ENCODE results near the gene WIPI1.

Gene WIPI1

GRCh38 chr17:68457539-68458259 is 403 bp upstream of the WIPI1 start:
- peak overlapping the region; percentile 90 for H3K27ac ChIP-seq
- no peak for TF ChIP-seq CTCF (conservative IDR thresholded peaks at IDR 0.05; ENCODE audit: low read depth)
- DNase-seq (ENCODE audit: low spot score), result peak; percentile 97
- POLR2A ChIA-PET (ENCODE audit: low non-redundant PET), result interaction anchor here (0.9 kb wide), 1 partner anchor 21 kb away, joined by 6 read pairs; no protein-coding TSS in a partner anchor
- CTCF ChIA-PET, result no interaction called here

- POLR2A ChIA-PET (ENCODE audit: low non-redundant PET), result interaction anchor here (0.9 kb wide), 1 partner anchor 20 kb away, joined by 6 read pairs; no protein-coding TSS in a partner anchor
These were observed 743 bp downstream of the WIPI1 start for GRCh38 chr17:68456339-68457167.

GRCh38 chr17:68455901-68456338 is 1.4 kb downstream of the WIPI1 start:
- ChIA-PET CTCF (interaction anchor here (1.3 kb wide), 1 partner anchor 20 kb away, joined by 4 read pairs; no protein-coding TSS in a partner anchor), POLR2A (ENCODE audit: low non-redundant PET) (no interaction called here)
- peak overlapping the region; percentile 90 for H3K27ac ChIP-seq
- TF ChIP-seq CTCF (conservative IDR thresholded peaks at IDR 0.05; ENCODE audit: low read depth), result no peak
- no peak for DNase-seq (ENCODE audit: low spot score)

More at GRCh38 chr17:68456339-68457167, 743 bp downstream of the WIPI1 start:
- H3K27ac ChIP-seq, result peak overlapping the region; percentile 90
- peak; percentile 64 for DNase-seq (ENCODE audit: low spot score)
- CTCF ChIA-PET, result interaction anchor here (1.3 kb wide), 1 partner anchor 20 kb away, joined by 4 read pairs; no protein-coding TSS in a partner anchor
- TF ChIP-seq CTCF (conservative IDR thresholded peaks at IDR 0.05; ENCODE audit: low read depth), result no peak

GRCh38 chr17:68453991-68454665 is 3.2 kb downstream of the WIPI1 start:
- no peak for TF ChIP-seq CTCF (conservative IDR thresholded peaks at IDR 0.05; ENCODE audit: low read depth)
- no peak overlapping the region for H3K27ac ChIP-seq
- ChIA-PET POLR2A (ENCODE audit: low non-redundant PET) (no interaction called here), CTCF (no interaction called here)
- DNase-seq (ENCODE audit: low spot score), result no peak

- ChIA-PET POLR2A (ENCODE audit: low non-redundant PET) (no interaction called here), CTCF (interaction anchor here (0.5 to 1.3 kb wide), 4 partner anchors 13 to 248 kb away, joined by 3 read pairs; no protein-coding TSS in a partner anchor)
- DNase-seq (ENCODE audit: low spot score), result no peak
- no peak overlapping the region for H3K27ac ChIP-seq
- TF ChIP-seq CTCF (conservative IDR thresholded peaks at IDR 0.05; ENCODE audit: low read depth), result no peak
These were observed 4.5 kb downstream of the WIPI1 start for GRCh38 chr17:68452724-68453290.

All from RWPE1 (cell line).